RWPE2 (cell line): ENCODE data around the gene SLIT3.

ENCODE experiments used
- ATAC-seq: fragments of 200-7000 bp; cut with Tn5 transposase; 3 replicates; pipeline ENCODE4 v1.9.1; 2021; ENCODE audit warnings: low read depth
- DNase-seq: peaks from one replicate; pipeline ENCODE4 v3.0.0-alpha.2; 2020; ENCODE audit warnings: low spot score
- H3K27ac ChIP-seq: fragments of 450-650 bp; 2 replicates; pipeline ENCODE4 v1.5.1; 2017; ENCODE audit warnings: mild to moderate bottlenecking; ENCODE audit not compliant: poor library complexity, severe bottlenecking
- H3K27me3 ChIP-seq: fragments of 250-450 bp; sonication (Bioruptor Pico); 2 replicates; pipeline ENCODE4 v1.5.1; 2021; ENCODE audit warnings: mild to moderate bottlenecking, moderate library complexity; ENCODE audit not compliant: insufficient read depth, poor library complexity, severe bottlenecking
- H3K36me3 ChIP-seq: fragments of 250-450 bp; sonication (Bioruptor Pico); 2 replicates; pipeline ENCODE4 v1.5.1; 2020; ENCODE audit warnings: low read depth, mild to moderate bottlenecking, moderate library complexity
- H3K4me1 ChIP-seq: fragments of 250-450 bp; sonication (Bioruptor Pico); 2 replicates; pipeline ENCODE4 v1.5.1; 2021; ENCODE audit warnings: mild to moderate bottlenecking, moderate library complexity; ENCODE audit not compliant: insufficient read depth, poor library complexity, severe bottlenecking
- H3K4me3 ChIP-seq: fragments of 250-450 bp; sonication (Bioruptor Pico); 2 replicates; pipeline ENCODE4 v1.5.1; 2021; ENCODE audit warnings: mild to moderate bottlenecking, moderate library complexity; ENCODE audit not compliant: severe bottlenecking
- H3K9me3 ChIP-seq: fragments of 250-450 bp; sonication (Bioruptor Pico); 2 replicates; pipeline ENCODE4 v1.5.1; 2021; ENCODE audit warnings: mild to moderate bottlenecking, moderate library complexity; ENCODE audit not compliant: severe bottlenecking
- TF ChIP-seq, protein P1 (sequence below): fragments of 450-650 bp; IDR thresholded peaks from one replicate; pipeline ENCODE4 v1.5.1; 2017; ENCODE audit warnings: mild to moderate bottlenecking, moderate library complexity; ENCODE audit not compliant: poor library complexity, severe bottlenecking

SLIT3 gene

GRCh38 chr5:168960497-168960896 is 340.4 kb downstream of the SLIT3 start:
- no peak for ATAC-seq
- H3K27ac ChIP-seq = no peak overlapping the region
- H3K4me3 ChIP-seq = no peak overlapping the region
- TF ChIP-seq, protein P1, sequence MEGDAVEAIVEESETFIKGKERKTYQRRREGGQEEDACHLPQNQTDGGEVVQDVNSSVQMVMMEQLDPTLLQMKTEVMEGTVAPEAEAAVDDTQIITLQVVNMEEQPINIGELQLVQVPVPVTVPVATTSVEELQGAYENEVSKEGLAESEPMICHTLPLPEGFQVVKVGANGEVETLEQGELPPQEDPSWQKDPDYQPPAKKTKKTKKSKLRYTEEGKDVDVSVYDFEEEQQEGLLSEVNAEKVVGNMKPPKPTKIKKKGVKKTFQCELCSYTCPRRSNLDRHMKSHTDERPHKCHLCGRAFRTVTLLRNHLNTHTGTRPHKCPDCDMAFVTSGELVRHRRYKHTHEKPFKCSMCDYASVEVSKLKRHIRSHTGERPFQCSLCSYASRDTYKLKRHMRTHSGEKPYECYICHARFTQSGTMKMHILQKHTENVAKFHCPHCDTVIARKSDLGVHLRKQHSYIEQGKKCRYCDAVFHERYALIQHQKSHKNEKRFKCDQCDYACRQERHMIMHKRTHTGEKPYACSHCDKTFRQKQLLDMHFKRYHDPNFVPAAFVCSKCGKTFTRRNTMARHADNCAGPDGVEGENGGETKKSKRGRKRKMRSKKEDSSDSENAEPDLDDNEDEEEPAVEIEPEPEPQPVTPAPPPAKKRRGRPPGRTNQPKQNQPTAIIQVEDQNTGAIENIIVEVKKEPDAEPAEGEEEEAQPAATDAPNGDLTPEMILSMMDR = no peak
- no peak for DNase-seq
- no peaks in the 10 kb centered on the region for H3K27me3 ChIP-seq
- H3K9me3 ChIP-seq = no peaks in the 10 kb centered on the region
- H3K4me1 ChIP-seq = no peaks in the 10 kb centered on the region
- no peaks in the 10 kb centered on the region for H3K36me3 ChIP-seq

- Histone ChIP-seq H3K27me3 (no peaks in the 10 kb centered on the region), H3K9me3 (no peaks in the 10 kb centered on the region), H3K27ac (no peak overlapping the region), H3K4me3 (no peak overlapping the region), H3K36me3 (no peaks in the 10 kb centered on the region), H3K4me1 (no peaks in the 10 kb centered on the region)
- TF ChIP-seq, protein P1 = no peak
- ATAC-seq (no peak), DNase-seq (no peak)
Measured at GRCh38 chr5:168953351-168953750, 347.6 kb downstream of the SLIT3 start.

DNA sequence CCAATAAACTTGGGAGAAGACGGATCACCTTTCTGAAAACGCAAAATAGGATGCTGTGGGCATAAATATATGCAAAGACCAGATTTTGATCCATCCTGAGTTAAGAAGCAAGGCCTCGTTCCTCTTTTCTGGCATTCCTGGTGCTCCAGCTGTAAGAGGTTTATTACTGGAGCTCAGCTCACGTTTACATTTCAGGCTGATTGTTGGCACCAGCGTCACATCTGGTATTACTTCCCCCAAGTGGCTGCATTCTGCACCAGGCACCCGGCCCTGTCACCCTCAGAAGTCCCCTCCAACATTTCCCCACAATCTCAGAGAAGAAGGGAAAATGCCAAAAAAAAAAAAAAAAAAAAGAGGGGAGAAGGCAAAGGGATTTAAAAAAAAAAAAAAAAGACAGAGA is 348.7 kb downstream of the SLIT3 start:
- DNase-seq (no peak), ATAC-seq (no peak)
- Histone ChIP-seq H3K36me3 (no peaks in the 10 kb centered on the region), H3K27ac (no peak overlapping the region), H3K4me3 (no peak overlapping the region), H3K4me1 (no peaks in the 10 kb centered on the region), H3K9me3 (no peaks in the 10 kb centered on the region), H3K27me3 (no peaks in the 10 kb centered on the region)
- TF ChIP-seq, protein P1 = no peak

DNA sequence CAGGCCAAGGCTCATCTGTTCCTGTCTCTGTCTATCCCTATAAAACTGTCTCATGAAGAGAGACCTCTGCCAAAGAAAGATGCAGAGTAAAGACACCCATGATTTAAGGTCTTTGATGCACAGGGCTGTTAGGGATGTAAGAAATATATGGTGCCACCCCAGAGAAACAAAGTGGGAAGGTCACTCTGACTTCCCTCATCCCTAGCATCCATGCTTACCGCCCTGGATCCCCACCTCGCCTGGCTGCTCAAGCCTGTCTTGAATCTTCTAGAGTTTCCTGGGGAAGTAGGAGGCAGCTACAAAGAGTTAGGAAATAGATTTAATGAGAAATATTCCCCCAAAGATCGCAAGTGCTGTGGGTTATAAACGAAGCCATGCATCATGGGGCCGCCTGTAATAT is 349.2 kb downstream of the SLIT3 start:
- H3K36me3 ChIP-seq = no peaks in the 10 kb centered on the region
- TF ChIP-seq, protein P1 = no peak
- no peak overlapping the region for H3K4me3 ChIP-seq
- ATAC-seq (no peak), DNase-seq (no peak)
- H3K9me3 ChIP-seq = no peaks in the 10 kb centered on the region
- H3K27ac ChIP-seq = no peak overlapping the region
- H3K4me1 ChIP-seq = no peaks in the 10 kb centered on the region
- H3K27me3 ChIP-seq = no peaks in the 10 kb centered on the region

DNA sequence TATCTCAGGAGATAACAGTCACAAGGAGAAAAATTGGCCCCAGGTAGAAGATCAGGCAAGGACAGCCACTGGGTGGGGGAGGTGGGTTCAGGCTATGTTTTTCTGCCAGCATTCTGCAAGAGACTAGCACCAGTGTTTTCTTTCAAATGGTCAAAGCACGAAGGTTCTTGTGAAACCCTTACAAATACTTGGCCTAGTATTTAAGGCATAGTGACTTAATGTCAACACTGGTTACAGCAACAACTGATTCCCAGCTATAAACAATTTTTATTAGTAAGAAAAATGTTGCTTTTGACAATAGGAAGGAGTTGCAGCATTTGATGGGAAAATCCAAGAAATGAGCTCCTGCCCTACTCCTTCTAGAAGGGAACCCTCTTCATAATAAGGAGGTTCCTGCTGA is 349.6 kb downstream of the SLIT3 start:
- no peak overlapping the region for H3K4me3 ChIP-seq
- DNase-seq (no peak), ATAC-seq (no peak)
- no peaks in the 10 kb centered on the region for H3K27me3 ChIP-seq
- H3K9me3 ChIP-seq = no peaks in the 10 kb centered on the region
- no peaks in the 10 kb centered on the region for H3K36me3 ChIP-seq
- no peak overlapping the region for H3K27ac ChIP-seq
- no peaks in the 10 kb centered on the region for H3K4me1 ChIP-seq
- TF ChIP-seq, protein P1 = no peak
